Measurements from ENCODE around the gene HIC1. TPM values are rescaled to one million over a fixed set of nuclear protein-coding genes. Genes with fewer than 3 reads are reported as not detected.

Gene HIC1
- total RNA-seq, 1 donor from 2014 or later = 0.37 TPM

- H3K27ac Mint-ChIP-seq (ENCODE audit: unreplicated experiment) = no peak overlapping the region
- H3K36me3 Mint-ChIP-seq (ENCODE audit: low read depth) = peaks cover 17% of the 10 kb centered on the region
- TF ChIP-seq CTCF (conservative IDR thresholded peaks at IDR 0.05) = no peak
- no peak overlapping the region for H3K4me3 Mint-ChIP-seq
- peaks cover 34% of the 10 kb centered on the region for H3K4me1 Mint-ChIP-seq
- H3K27me3 Mint-ChIP-seq (ENCODE audit: low read depth) = peaks cover 39% of the 10 kb centered on the region
- H3K9me3 Mint-ChIP-seq = no peaks in the 10 kb centered on the region
- DNase-seq (ENCODE audit: low read depth, low spot score) = no peak
Observed at GRCh38 chr17:2063261-2064146, 8.6 kb downstream of the HIC1 start.

- H3K4me3 Mint-ChIP-seq = no peak overlapping the region
- H3K36me3 Mint-ChIP-seq (ENCODE audit: low read depth) = peaks cover 17% of the 10 kb centered on the region
- no peaks in the 10 kb centered on the region for H3K9me3 Mint-ChIP-seq
- peaks cover 36% of the 10 kb centered on the region for H3K27me3 Mint-ChIP-seq (ENCODE audit: low read depth)
- no peak for TF ChIP-seq CTCF (conservative IDR thresholded peaks at IDR 0.05)
- H3K4me1 Mint-ChIP-seq = peaks cover 40% of the 10 kb centered on the region
- no peak overlapping the region for H3K27ac Mint-ChIP-seq (ENCODE audit: unreplicated experiment)
- DNase-seq (ENCODE audit: low read depth, low spot score) = no peak
Observed at GRCh38 chr17:2064147-2064489, 9.2 kb downstream of the HIC1 start.

DNA sequence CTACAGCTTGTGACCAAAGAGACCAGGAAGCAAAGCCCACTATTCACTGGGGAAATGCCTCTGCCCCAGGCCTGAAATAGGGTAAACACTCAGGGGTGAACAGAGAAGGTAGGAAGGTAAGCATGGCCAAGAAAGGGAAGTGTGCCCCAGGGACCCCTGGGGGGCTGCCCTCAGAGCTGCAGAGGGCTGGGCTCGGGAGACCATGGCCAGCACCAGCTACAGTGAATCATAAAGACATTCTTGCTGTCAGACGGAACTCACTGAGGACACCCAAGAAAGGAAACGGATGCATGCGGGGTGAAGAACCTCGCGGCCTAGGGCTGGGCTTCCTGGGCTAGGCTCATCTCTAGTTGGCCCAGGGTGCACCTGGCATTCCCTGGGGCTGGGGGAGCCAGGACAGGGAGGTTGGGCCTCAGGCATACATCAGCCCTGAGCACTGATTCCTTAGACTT lies 9.6 kb downstream of the HIC1 start:
- Mint-ChIP-seq H3K27ac (ENCODE audit: unreplicated experiment) (peak overlapping the region; percentile 86), H3K27me3 (ENCODE audit: low read depth) (peaks cover 32% of the 10 kb centered on the region), H3K36me3 (ENCODE audit: low read depth) (peaks cover 15% of the 10 kb centered on the region), H3K9me3 (no peaks in the 10 kb centered on the region), H3K4me3 (peak overlapping the region; percentile 61), H3K4me1 (peaks cover 40% of the 10 kb centered on the region)
- no peak for TF ChIP-seq CTCF (conservative IDR thresholded peaks at IDR 0.05)
- DNase-seq (ENCODE audit: low read depth, low spot score) = no peak

- peak overlapping the region; percentile 86 for H3K27ac Mint-ChIP-seq (ENCODE audit: unreplicated experiment)
- TF ChIP-seq CTCF (conservative IDR thresholded peaks at IDR 0.05) = peak; percentile 43
- peaks cover 26% of the 10 kb centered on the region for H3K27me3 Mint-ChIP-seq (ENCODE audit: low read depth)
- DNase-seq (ENCODE audit: low read depth, low spot score) = no peak
- H3K4me1 Mint-ChIP-seq = peaks cover 46% of the 10 kb centered on the region
- peaks cover 13% of the 10 kb centered on the region for H3K36me3 Mint-ChIP-seq (ENCODE audit: low read depth)
- peak overlapping the region; percentile 61 for H3K4me3 Mint-ChIP-seq
- no peaks in the 10 kb centered on the region for H3K9me3 Mint-ChIP-seq
Observed at GRCh38 chr17:2064980-2065785, 10.3 kb downstream of the HIC1 start.

GRCh38 chr17:2065949-2066400 lies 11.1 kb downstream of the HIC1 start:
- peak overlapping the region; percentile 24 for H3K4me3 Mint-ChIP-seq
- TF ChIP-seq CTCF (conservative IDR thresholded peaks at IDR 0.05) = no peak
- no peak overlapping the region for H3K27ac Mint-ChIP-seq (ENCODE audit: unreplicated experiment)
- H3K9me3 Mint-ChIP-seq = no peaks in the 10 kb centered on the region
- peaks cover 18% of the 10 kb centered on the region for H3K27me3 Mint-ChIP-seq (ENCODE audit: low read depth)
- peaks cover 46% of the 10 kb centered on the region for H3K4me1 Mint-ChIP-seq
- H3K36me3 Mint-ChIP-seq (ENCODE audit: low read depth) = peaks cover 7% of the 10 kb centered on the region
- no peak for DNase-seq (ENCODE audit: low read depth, low spot score)
